ENCODE measurements around the gene APOBR.

DNA sequence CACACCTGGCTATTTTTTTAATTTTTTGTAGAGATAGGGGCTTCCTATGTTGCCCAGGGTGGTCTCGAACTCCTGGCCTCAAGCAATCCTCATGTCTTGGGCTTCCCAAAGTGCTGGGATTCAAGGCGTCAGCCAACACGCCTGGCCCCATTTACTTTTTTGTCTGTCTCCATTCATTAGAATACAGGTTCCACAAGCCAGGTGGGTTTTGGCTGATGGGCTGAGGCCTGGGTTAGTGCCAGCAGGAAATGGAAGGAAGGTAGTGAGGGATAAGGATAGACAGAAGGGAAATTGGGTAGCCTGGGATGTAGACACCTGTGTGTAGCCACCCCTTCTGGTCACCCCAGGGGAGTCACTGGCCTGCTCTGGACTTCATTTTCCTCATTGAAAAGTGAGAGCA lies 16.6 kb downstream of the APOBR start:
- no peak for TF ChIP-seq FOXA1 (IDR thresholded peaks at IDR 0.05; ENCODE audit: borderline replicate concordance)
- no peak for TF ChIP-seq HNRNPH1 (optimal IDR thresholded peaks at IDR 0.05; ENCODE audit: low read depth, low read length)
- no peak for TF ChIP-seq ZNF584 (CRISPR knock-in tag; IDR thresholded peaks at IDR 0.05; ENCODE audit: low read depth)
- TF ChIP-seq, protein P1, sequence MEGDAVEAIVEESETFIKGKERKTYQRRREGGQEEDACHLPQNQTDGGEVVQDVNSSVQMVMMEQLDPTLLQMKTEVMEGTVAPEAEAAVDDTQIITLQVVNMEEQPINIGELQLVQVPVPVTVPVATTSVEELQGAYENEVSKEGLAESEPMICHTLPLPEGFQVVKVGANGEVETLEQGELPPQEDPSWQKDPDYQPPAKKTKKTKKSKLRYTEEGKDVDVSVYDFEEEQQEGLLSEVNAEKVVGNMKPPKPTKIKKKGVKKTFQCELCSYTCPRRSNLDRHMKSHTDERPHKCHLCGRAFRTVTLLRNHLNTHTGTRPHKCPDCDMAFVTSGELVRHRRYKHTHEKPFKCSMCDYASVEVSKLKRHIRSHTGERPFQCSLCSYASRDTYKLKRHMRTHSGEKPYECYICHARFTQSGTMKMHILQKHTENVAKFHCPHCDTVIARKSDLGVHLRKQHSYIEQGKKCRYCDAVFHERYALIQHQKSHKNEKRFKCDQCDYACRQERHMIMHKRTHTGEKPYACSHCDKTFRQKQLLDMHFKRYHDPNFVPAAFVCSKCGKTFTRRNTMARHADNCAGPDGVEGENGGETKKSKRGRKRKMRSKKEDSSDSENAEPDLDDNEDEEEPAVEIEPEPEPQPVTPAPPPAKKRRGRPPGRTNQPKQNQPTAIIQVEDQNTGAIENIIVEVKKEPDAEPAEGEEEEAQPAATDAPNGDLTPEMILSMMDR (IDR thresholded peaks at IDR 0.05 in 2 of 3, conservative IDR thresholded peaks at IDR 0.05 in 1 of 3; ENCODE audit: insufficient read depth in 2 of 3, low read depth in 1 of 3, low read length in 3 of 3): no peak
- no peak for TF ChIP-seq POLR2AphosphoS5 (IDR thresholded peaks at IDR 0.05; ENCODE audit: control insufficient read depth, insufficient read depth, low read depth, low read length)
- no peak for TF ChIP-seq LARP7 (IDR thresholded peaks at IDR 0.05)
- TF ChIP-seq RCOR1 (IDR thresholded peaks at IDR 0.05; ENCODE audit: borderline replicate concordance in 1 of 2, low read depth in 2 of 2, low read length in 2 of 2): no peak
- no peak for TF ChIP-seq MYC (IDR thresholded peaks at IDR 0.05; ENCODE audit: low read depth, low read length)
- TF ChIP-seq MYC (CRISPR knock-in tag; IDR thresholded peaks at IDR 0.05; ENCODE audit: borderline replicate concordance, low read depth): no peak
- no peak for TF ChIP-seq HDAC2 (IDR thresholded peaks at IDR 0.05)
- TF ChIP-seq EWSR1 (IDR thresholded peaks at IDR 0.05; ENCODE audit: borderline replicate concordance, low read depth, partially characterized antibody): no peak
